WTC11 (cell line): ENCODE data around the gene DPYSL5. TPM values are rescaled to one million over a fixed set of nuclear protein-coding genes. Genes with fewer than 3 reads are reported as not detected.
A peak's percentile ranks its signal among the peaks of the same experiment; 100 is the strongest.

Experiments used
- ATAC-seq: fragments of 200-7000 bp; cut with Tn5 transposase; 2 replicates; pipeline ENCODE4 v1.10.0; 2021; ENCODE audit warnings: mild to moderate bottlenecking, moderate library complexity
- CTCF ChIA-PET: fragments of 300-600 bp; sonication (Branson Sonifier 250); formaldehyde crosslinking; loops from one replicate; lab custom pipeline; 2021; ENCODE audit warnings: antibody characterized with exemption; lab: Charles Lee
- POLR2A ChIA-PET: fragments of 350-600 bp; sonication (Branson Sonifier 250); formaldehyde crosslinking; loops from one replicate; lab custom pipeline; 2021; ENCODE audit warnings: antibody characterized with exemption; lab: Charles Lee
- DNase-seq: peaks from one replicate; pipeline ENCODE4 v3.0.0; 2021; ENCODE audit warnings: low spot score
- H3K27ac Mint-ChIP-seq: 2 replicates; pipeline ENCODE4 v1.8.0; 2021; ENCODE audit warnings: mixed read lengths
- H3K27me3 Mint-ChIP-seq: 2 replicates; pipeline ENCODE4 v1.8.0; 2021; ENCODE audit warnings: low read depth, mild to moderate bottlenecking, moderate library complexity, mixed read lengths
- H3K36me3 Mint-ChIP-seq: 2 replicates; pipeline ENCODE4 v1.8.0; 2021; ENCODE audit warnings: mixed read lengths
- H3K4me1 Mint-ChIP-seq: 2 replicates; pipeline ENCODE4 v1.8.0; 2022; ENCODE audit warnings: mixed read lengths
- H3K4me3 Mint-ChIP-seq: 2 replicates; pipeline ENCODE4 v1.8.0; 2021; ENCODE audit warnings: mild to moderate bottlenecking, moderate library complexity, mixed read lengths
- H3K9me3 Mint-ChIP-seq: 2 replicates; pipeline ENCODE4 v1.8.0; 2021; ENCODE audit warnings: mixed read lengths
- ARID4B ChIP-seq: sonication (generic); formaldehyde crosslinking; IDR thresholded peaks from 2 replicates; pipeline ENCODE4 v1.8.0; 2023; ENCODE audit warnings: missing genetic modification reagents, mild to moderate bottlenecking, borderline replicate concordance
- CREB1 ChIP-seq: sonication (generic); formaldehyde crosslinking; IDR thresholded peaks from 2 replicates; pipeline ENCODE4 v1.8.0; 2023; ENCODE audit warnings: mild to moderate bottlenecking, missing genetic modification reagents
- EMX1 ChIP-seq: fragments of 250-450 bp; sonication (Bioruptor Pico); IDR thresholded peaks from 2 replicates; pipeline ENCODE4 v1.8.0; 2021; ENCODE audit warnings: mild to moderate bottlenecking
- ESRRA ChIP-seq: sonication (generic); formaldehyde crosslinking; IDR thresholded peaks from 2 replicates; pipeline ENCODE4 v1.8.1; 2022; ENCODE audit warnings: mild to moderate bottlenecking, missing genetic modification reagents, borderline replicate concordance
- FOXJ3 ChIP-seq: sonication (generic); formaldehyde crosslinking; IDR thresholded peaks from 2 replicates; pipeline ENCODE4 v1.9.0; 2021; ENCODE audit warnings: missing genetic modification reagents, mild to moderate bottlenecking, borderline replicate concordance
- FOXP1 ChIP-seq: sonication (generic); formaldehyde crosslinking; IDR thresholded peaks from 2 replicates; pipeline ENCODE4 v1.8.0; 2022; ENCODE audit warnings: missing genetic modification reagents, mild to moderate bottlenecking, moderate library complexity, borderline replicate concordance
- GABPB1 ChIP-seq: sonication (generic); formaldehyde crosslinking; IDR thresholded peaks from 2 replicates; pipeline ENCODE4 v1.8.1; 2023; ENCODE audit warnings: mild to moderate bottlenecking, missing genetic modification reagents
- GRHL2 ChIP-seq: fragments of 250-450 bp; sonication (Bioruptor Pico); IDR thresholded peaks from 2 replicates; pipeline ENCODE4 v1.8.0; 2022; ENCODE audit warnings: mild to moderate bottlenecking, moderate library complexity; ENCODE audit not compliant: insufficient replicate concordance, severe bottlenecking
- IRF2 ChIP-seq: sonication (generic); formaldehyde crosslinking; IDR thresholded peaks from 2 replicates; pipeline ENCODE4 v1.8.0; 2022; ENCODE audit warnings: low read depth, missing genetic modification reagents, borderline replicate concordance
- MLX ChIP-seq: sonication (generic); formaldehyde crosslinking; IDR thresholded peaks from 2 replicates; pipeline ENCODE4 v1.8.1; 2023; ENCODE audit warnings: mild to moderate bottlenecking, missing genetic modification reagents, moderate library complexity
- MXD4 ChIP-seq: fragments of 250-450 bp; sonication (Bioruptor Pico); IDR thresholded peaks from 2 replicates; pipeline ENCODE4 v1.8.0; 2021; ENCODE audit warnings: mild to moderate bottlenecking, moderate library complexity, borderline replicate concordance
- NFE2L1 ChIP-seq: sonication (generic); formaldehyde crosslinking; IDR thresholded peaks from 2 replicates; pipeline ENCODE4 v1.8.1; 2023; ENCODE audit warnings: missing genetic modification reagents
- SMAD3 ChIP-seq: sonication (generic); formaldehyde crosslinking; IDR thresholded peaks from 2 replicates; pipeline ENCODE4 v1.8.0; 2022; ENCODE audit warnings: missing genetic modification reagents, mild to moderate bottlenecking, borderline replicate concordance
- SP1 ChIP-seq: sonication (generic); formaldehyde crosslinking; conservative IDR thresholded peaks from 2 replicates; pipeline ENCODE4 v1.8.1; 2022; ENCODE audit warnings: missing genetic modification reagents
- STAT6 ChIP-seq: sonication (generic); formaldehyde crosslinking; conservative IDR thresholded peaks from 2 replicates; pipeline ENCODE4 v1.8.1; 2023; ENCODE audit warnings: mild to moderate bottlenecking, low read depth, missing genetic modification reagents, moderate library complexity
- ZNF317 ChIP-seq: sonication (generic); formaldehyde crosslinking; IDR thresholded peaks from 2 replicates; pipeline ENCODE4 v1.8.1; 2023; ENCODE audit warnings: low read depth, mild to moderate bottlenecking, moderate library complexity, missing genetic modification reagents, borderline replicate concordance
- ZSCAN18 ChIP-seq: fragments of 250-450 bp; sonication (Bioruptor Pico); IDR thresholded peaks from 2 replicates; pipeline ENCODE4 v2.1.2; 2022; ENCODE audit warnings: mild to moderate bottlenecking, moderate library complexity
- total RNA-seq: library from RNA; stranded (reverse); gene quantifications from 3 replicates; pipeline ENCODE4 v1.2.3, GENCODE V29; 2021
- TF ChIP-seq, protein P1 (sequence below): sonication (generic); formaldehyde crosslinking; IDR thresholded peaks from 2 replicates; pipeline ENCODE4 v1.8.1; 2023; ENCODE audit warnings: mild to moderate bottlenecking, moderate library complexity, missing genetic modification reagents
- TF ChIP-seq, protein P2 (sequence below): fragments of 250-450 bp; sonication (Bioruptor Pico); conservative IDR thresholded peaks from 2 replicates; pipeline ENCODE4 v1.9.0; 2021; ENCODE audit warnings: mild to moderate bottlenecking
- TF ChIP-seq, protein P3 (sequence below): sonication (generic); formaldehyde crosslinking; IDR thresholded peaks from 2 replicates; pipeline ENCODE4 v1.8.1; 2022; ENCODE audit warnings: mild to moderate bottlenecking, missing genetic modification reagents, moderate library complexity, borderline replicate concordance

Gene DPYSL5
- total RNA-seq, 1 experiment from 2014 or later, result 12.1 TPM

DNA sequence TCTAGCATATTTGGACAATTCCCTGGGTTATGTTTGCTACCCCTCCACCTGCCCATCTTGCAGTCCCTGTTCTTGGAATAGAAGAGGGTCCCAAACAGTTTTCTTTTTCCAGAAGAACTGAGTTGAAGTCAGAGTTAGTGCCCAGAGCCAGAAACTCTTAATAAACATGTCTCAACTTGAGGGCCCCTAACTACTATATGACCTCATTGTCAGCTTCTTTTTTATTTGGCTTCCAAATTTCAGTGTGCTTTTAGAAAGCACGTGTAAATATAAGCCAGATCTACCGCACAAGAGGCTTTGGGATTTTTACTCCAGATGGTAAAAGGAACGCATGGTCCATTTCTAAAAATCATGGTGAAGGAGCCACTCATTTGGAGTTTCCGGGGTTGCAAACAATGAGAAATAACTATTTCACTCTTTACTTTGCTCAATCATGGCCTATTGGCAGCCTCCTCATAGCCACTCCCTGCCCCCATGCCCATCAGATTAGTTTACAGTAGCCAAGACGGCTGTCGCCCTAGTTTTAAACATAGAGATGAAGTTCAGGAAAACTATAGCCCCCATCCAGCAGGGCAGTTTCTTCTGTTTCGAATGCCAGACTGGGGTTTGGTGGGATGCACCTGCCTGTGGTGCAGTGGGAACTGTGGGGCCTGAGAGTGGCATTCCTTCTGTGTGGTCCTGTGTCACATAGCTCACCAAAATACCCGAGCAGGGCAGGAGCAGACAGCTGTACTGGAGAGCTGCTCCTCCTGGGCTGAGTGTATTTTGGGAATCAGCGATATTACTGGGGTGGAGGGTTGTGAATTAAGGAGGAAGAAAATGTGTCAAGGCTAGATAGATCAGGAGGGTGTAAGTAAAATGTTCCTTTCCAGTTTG, 124.2 kb downstream of the DPYSL5 start:
- Mint-ChIP-seq H3K36me3 (no peaks in the 10 kb centered on the region), H3K4me1 (peaks cover 35% of the 10 kb centered on the region), H3K27me3 (peaks cover 40% of the 10 kb centered on the region), H3K4me3 (peak overlapping the region; percentile 93)
- ATAC-seq (no peak), DNase-seq (no peak)
- POLR2A ChIA-PET, result interaction anchor here (0.7 to 1.2 kb wide), 3 partner anchors 10 to 122 kb away, joined by 3 read pairs; no protein-coding TSS in a partner anchor
- no peak for TF ChIP-seq MLX (CRISPR knock-in tag)
- TF ChIP-seq IRF2 (CRISPR knock-in tag), result no peak
- TF ChIP-seq, protein P1, sequence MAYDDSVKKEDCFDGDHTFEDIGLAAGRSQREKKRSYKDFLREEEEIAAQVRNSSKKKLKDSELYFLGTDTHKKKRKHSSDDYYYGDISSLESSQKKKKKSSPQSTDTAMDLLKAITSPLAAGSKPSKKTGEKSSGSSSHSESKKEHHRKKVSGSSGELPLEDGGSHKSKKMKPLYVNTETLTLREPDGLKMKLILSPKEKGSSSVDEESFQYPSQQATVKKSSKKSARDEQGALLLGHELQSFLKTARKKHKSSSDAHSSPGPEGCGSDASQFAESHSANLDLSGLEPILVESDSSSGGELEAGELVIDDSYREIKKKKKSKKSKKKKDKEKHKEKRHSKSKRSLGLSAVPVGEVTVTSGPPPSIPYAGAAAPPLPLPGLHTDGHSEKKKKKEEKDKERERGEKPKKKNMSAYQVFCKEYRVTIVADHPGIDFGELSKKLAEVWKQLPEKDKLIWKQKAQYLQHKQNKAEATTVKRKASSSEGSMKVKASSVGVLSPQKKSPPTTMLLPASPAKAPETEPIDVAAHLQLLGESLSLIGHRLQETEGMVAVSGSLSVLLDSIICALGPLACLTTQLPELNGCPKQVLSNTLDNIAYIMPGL, result no peak
- no peak for TF ChIP-seq ARID4B (CRISPR knock-in tag)
- TF ChIP-seq, protein P2, sequence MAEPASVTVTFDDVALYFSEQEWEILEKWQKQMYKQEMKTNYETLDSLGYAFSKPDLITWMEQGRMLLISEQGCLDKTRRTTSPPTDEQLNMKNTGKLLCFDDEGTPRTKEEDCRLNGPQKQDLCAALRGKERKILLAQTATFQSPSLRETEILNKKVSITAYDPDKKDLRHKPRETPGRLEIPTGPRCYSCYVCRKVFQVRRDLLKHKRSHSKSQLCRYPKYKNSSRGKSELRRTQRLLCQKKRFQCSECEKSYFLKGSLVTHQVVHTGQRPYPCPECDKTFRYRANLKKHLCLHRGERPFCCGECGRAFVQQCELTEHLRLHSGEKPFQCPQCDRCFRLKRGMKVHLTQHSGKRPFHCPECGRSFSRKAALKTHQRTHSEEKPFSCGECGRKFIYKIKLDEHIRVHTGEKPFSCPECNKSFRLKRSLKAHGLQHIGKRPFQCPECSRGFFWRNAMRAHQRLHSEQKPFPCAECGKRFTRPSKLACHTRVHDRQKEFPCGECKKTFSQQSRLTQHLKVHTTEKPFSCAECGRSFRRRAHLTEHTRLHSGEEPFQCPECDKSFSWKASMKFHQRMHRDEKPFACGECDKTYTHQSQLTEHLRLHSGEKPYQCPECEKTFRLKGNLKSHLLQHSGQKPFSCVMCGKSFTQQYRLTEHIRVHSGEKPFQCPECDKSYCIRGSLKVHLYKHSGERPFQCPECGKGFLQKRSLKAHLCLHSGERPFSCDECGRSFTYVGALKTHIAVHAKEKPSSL (CRISPR knock-in tag), result no peak
- no peak for TF ChIP-seq ESRRA (CRISPR knock-in tag)
- no peak for TF ChIP-seq MXD4
- TF ChIP-seq FOXJ3, result no peak
- no peak for TF ChIP-seq ZNF317 (CRISPR knock-in tag)
- no peak for TF ChIP-seq NFE2L1 (CRISPR knock-in tag)
- no peak for TF ChIP-seq CREB1
- TF ChIP-seq, protein P3, sequence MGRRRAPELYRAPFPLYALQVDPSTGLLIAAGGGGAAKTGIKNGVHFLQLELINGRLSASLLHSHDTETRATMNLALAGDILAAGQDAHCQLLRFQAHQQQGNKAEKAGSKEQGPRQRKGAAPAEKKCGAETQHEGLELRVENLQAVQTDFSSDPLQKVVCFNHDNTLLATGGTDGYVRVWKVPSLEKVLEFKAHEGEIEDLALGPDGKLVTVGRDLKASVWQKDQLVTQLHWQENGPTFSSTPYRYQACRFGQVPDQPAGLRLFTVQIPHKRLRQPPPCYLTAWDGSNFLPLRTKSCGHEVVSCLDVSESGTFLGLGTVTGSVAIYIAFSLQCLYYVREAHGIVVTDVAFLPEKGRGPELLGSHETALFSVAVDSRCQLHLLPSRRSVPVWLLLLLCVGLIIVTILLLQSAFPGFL (CRISPR knock-in tag), result no peak
- TF ChIP-seq STAT6 (CRISPR knock-in tag), result no peak
- no peak for TF ChIP-seq ZSCAN18 (CRISPR knock-in tag)
- TF ChIP-seq EMX1 (CRISPR knock-in tag), result no peak
- TF ChIP-seq SMAD3 (CRISPR knock-in tag), result no peak
- TF ChIP-seq FOXP1 (CRISPR knock-in tag), result no peak
- no peak for TF ChIP-seq GRHL2 (CRISPR knock-in tag)
- no peak for TF ChIP-seq SP1 (CRISPR knock-in tag)
- TF ChIP-seq GABPB1, result no peak
- TF ChIP-seq, all 79 proteins: peak for 0
- Mint-ChIP-seq H3K9me3 (no peaks in the 10 kb centered on the region), H3K27ac (no peak overlapping the region)
- CTCF ChIA-PET, result interaction anchor here (0.7 to 3.1 kb wide), 12 partner anchors 10 to 469 kb away, joined by 3 to 36 read pairs (median 6); partner anchors contain the start of gene KHK
